ENCODE data around the gene MICAL3.
"Not testable (repeated sequence)": the region's sequence is repeated elsewhere in the genome, so short reads cannot be mapped to it uniquely, and the experiment has no call there.

MICAL3 gene

GRCh38 chr22:18012531-18012930, 11.8 kb downstream of the MICAL3 start:
- no peak for TF ChIP-seq CTCF (IDR thresholded peaks at IDR 0.05; ENCODE audit: low read depth, low read length, missing control alignments)
- no peaks in the 10 kb centered on the region for H3K36me3 ChIP-seq (replicated peaks)
- no peak overlapping the region for H3K27ac ChIP-seq
- in situ Hi-C loops (cut with HindIII; ENCODE audit: low pct_ligation_motif_present, low sequenced_read_pairs): no loop called here
- no peak overlapping the region for H3K4me3 ChIP-seq (ENCODE audit: low read depth, low read length)
- H3K27me3 ChIP-seq (replicated peaks): no peaks in the 10 kb centered on the region
- no peak for DNase-seq

GRCh38 chr22:18010266-18010665, 14.1 kb downstream of the MICAL3 start:
- no peaks in the 10 kb centered on the region for H3K36me3 ChIP-seq (replicated peaks)
- no peak for DNase-seq
- no peak overlapping the region for H3K27ac ChIP-seq
- TF ChIP-seq CTCF (IDR thresholded peaks at IDR 0.05; ENCODE audit: low read depth, low read length, missing control alignments): no peak
- no peak overlapping the region for H3K4me3 ChIP-seq (ENCODE audit: low read depth, low read length)
- H3K27me3 ChIP-seq (replicated peaks): no peaks in the 10 kb centered on the region
- in situ Hi-C loops (cut with HindIII; ENCODE audit: low pct_ligation_motif_present, low sequenced_read_pairs): no loop called here

- in situ Hi-C loops (cut with HindIII; ENCODE audit: low pct_ligation_motif_present, low sequenced_read_pairs): no loop called here
- no peaks in the 10 kb centered on the region for H3K36me3 ChIP-seq (replicated peaks)
- no peak for TF ChIP-seq CTCF (IDR thresholded peaks at IDR 0.05; ENCODE audit: low read depth, low read length, missing control alignments)
- no peak overlapping the region for H3K27ac ChIP-seq
- no peak for DNase-seq
- no peaks in the 10 kb centered on the region for H3K27me3 ChIP-seq (replicated peaks)
- no peak overlapping the region for H3K4me3 ChIP-seq (ENCODE audit: low read depth, low read length)
Observed at GRCh38 chr22:18008136-18008535, 16.2 kb downstream of the MICAL3 start.

GRCh38 chr22:18005201-18005926, 19.0 kb downstream of the MICAL3 start:
- H3K4me3 ChIP-seq (ENCODE audit: low read depth, low read length): no peak overlapping the region
- no peak for TF ChIP-seq CTCF (IDR thresholded peaks at IDR 0.05; ENCODE audit: low read depth, low read length, missing control alignments)
- DNase-seq: no peak
- H3K27ac ChIP-seq: no peak overlapping the region
- no peaks in the 10 kb centered on the region for H3K36me3 ChIP-seq (replicated peaks)
- in situ Hi-C loops (cut with HindIII; ENCODE audit: low pct_ligation_motif_present, low sequenced_read_pairs): no loop called here
- H3K27me3 ChIP-seq (replicated peaks): no peaks in the 10 kb centered on the region

GRCh38 chr22:18001894-18002315, 22.5 kb downstream of the MICAL3 start:
- Histone ChIP-seq H3K27ac (peak overlapping the region; percentile 97), H3K4me3 (ENCODE audit: low read depth, low read length) (peak overlapping the region; percentile 74)
- DNase-seq; H3K27me3 ChIP-seq (replicated peaks); H3K36me3 ChIP-seq (replicated peaks); in situ Hi-C loops (cut with HindIII; ENCODE audit: low pct_ligation_motif_present, low sequenced_read_pairs): not testable (repeated sequence)

GRCh38 chr22:18001040-18001893, 23.1 kb downstream of the MICAL3 start:
- DNase-seq: peak; percentile 96
- TF ChIP-seq CTCF (IDR thresholded peaks at IDR 0.05; ENCODE audit: low read depth, low read length, missing control alignments): peak; percentile 40
- H3K36me3 ChIP-seq (replicated peaks): no peaks in the 10 kb centered on the region
- H3K27ac ChIP-seq: peak overlapping the region; percentile 97
- H3K27me3 ChIP-seq (replicated peaks): no peaks in the 10 kb centered on the region
- peak overlapping the region; percentile 74 for H3K4me3 ChIP-seq (ENCODE audit: low read depth, low read length)
- in situ Hi-C loops (cut with HindIII; ENCODE audit: low pct_ligation_motif_present, low sequenced_read_pairs): no loop called here
